Fibroblast of lung (primary cell): ENCODE measurements around the gene TTC6. TPM values are rescaled to one million over a fixed set of nuclear protein-coding genes. Genes with fewer than 3 reads are reported as not detected.

Experiments
- DNase-seq, 2 donors: peaks; one replicate each; pipeline versions ENCODE4 v3.0.0 to v3.0.0-alpha.2; 2010; ENCODE audit warnings: low read depth in 2 of 2
- H2AFZ ChIP-seq: 2 replicates; pipeline ENCODE4 v1.5.1; 2012; ENCODE audit warnings: low read length, control low read depth, inconsistent platforms
- H3K27ac ChIP-seq: 2 replicates; pipeline ENCODE4 v1.5.1; 2011; ENCODE audit warnings: low read length, control low read depth; ENCODE audit not compliant: insufficient read depth
- H3K27me3 ChIP-seq: 2 replicates; pipeline ENCODE4 v1.5.1; 2011; ENCODE audit warnings: mild to moderate bottlenecking, low read length; ENCODE audit not compliant: control insufficient read depth, insufficient read depth
- H3K36me3 ChIP-seq: 2 replicates; pipeline ENCODE4 v1.5.1; 2011; ENCODE audit warnings: low read length; ENCODE audit not compliant: control insufficient read depth, insufficient read depth
- H3K4me1 ChIP-seq: 2 replicates; pipeline ENCODE4 v1.5.1; 2011; ENCODE audit warnings: low read length; ENCODE audit not compliant: control insufficient read depth, insufficient read depth; ENCODE audit errors: extremely low read depth
- H3K4me2 ChIP-seq: 2 replicates; pipeline ENCODE4 v1.5.1; 2011; ENCODE audit warnings: low read length, control low read depth; ENCODE audit not compliant: insufficient read depth; ENCODE audit errors: extremely low read depth
- H3K4me3 ChIP-seq, 4 experiments: fragments of 200-600 bp in 1 of 4; sonication (generic) in 1 of 4; replicated peaks in 1 of 4; 2 replicates each; pipeline ENCODE4 v1.5.1; 2011 to 2016; ENCODE audit warnings: low read length in 4 of 4, low read depth in 3 of 4, mild to moderate bottlenecking in 3 of 4, control low read depth in 2 of 4, inconsistent platforms in 1 of 4, mixed read lengths in 1 of 4; ENCODE audit not compliant: insufficient read depth in 1 of 4; ENCODE audit errors: control extremely low read depth in 1 of 4
- H3K79me2 ChIP-seq: 2 replicates; pipeline ENCODE4 v1.5.1; 2012; ENCODE audit warnings: mild to moderate bottlenecking, low read length, inconsistent platforms; ENCODE audit not compliant: control insufficient read depth, insufficient read depth
- H3K9ac ChIP-seq: 2 replicates; pipeline ENCODE4 v1.5.1; 2011; ENCODE audit warnings: mild to moderate bottlenecking, low read length, control low read depth; ENCODE audit not compliant: insufficient read depth
- H3K9me3 ChIP-seq: 2 replicates; pipeline ENCODE4 v1.5.1; 2012; ENCODE audit warnings: low read depth, low read length; ENCODE audit not compliant: control insufficient read depth, insufficient read depth
- H4K20me1 ChIP-seq: 2 replicates; pipeline ENCODE4 v1.5.1; 2011; ENCODE audit warnings: low read length; ENCODE audit not compliant: control insufficient read depth, insufficient read depth; ENCODE audit errors: extremely low read depth
- CTCF ChIP-seq, 2 donors: IDR thresholded peaks in 1 of 2; conservative IDR thresholded peaks in 1 of 2; 1 replicate in 1 of 2; 2 replicates in 1 of 2; pipeline ENCODE4 v1.5.1; 2011 to 2012; ENCODE audit warnings: low read length in 2 of 2, control low read depth in 1 of 2, inconsistent platforms in 1 of 2, low read depth in 1 of 2, mild to moderate bottlenecking in 1 of 2
- EZH2 ChIP-seq: IDR thresholded peaks from 2 replicates; pipeline ENCODE4 v1.5.1; 2012; ENCODE audit warnings: low read length, control low read depth, mild to moderate bottlenecking; ENCODE audit errors: missing control alignments
- polyA plus RNA-seq, 2 donors: library from polyadenylated mRNA; depleted of rRNA in 1 of 2; stranded (reverse) in 1 of 2; unstranded in 1 of 2; fragments of >200 nt; gene quantifications; 2 replicates each; pipeline ENCODE4 v1.2.1, GENCODE V29; 2011 to 2012; ENCODE audit warnings: missing spikeins in 1 of 2
- total RNA-seq: library from RNA; depleted of rRNA; stranded (reverse); fragments of >200 nt; gene quantifications from 2 replicates; pipeline ENCODE4 v1.2.1, GENCODE V29; 2014

TTC6 gene
- total and polyA plus RNA-seq, 2 donors (not counting 1 experiment from before 2014, with no cell fraction given), result 0.17 TPM; not detected in 1

DNA sequence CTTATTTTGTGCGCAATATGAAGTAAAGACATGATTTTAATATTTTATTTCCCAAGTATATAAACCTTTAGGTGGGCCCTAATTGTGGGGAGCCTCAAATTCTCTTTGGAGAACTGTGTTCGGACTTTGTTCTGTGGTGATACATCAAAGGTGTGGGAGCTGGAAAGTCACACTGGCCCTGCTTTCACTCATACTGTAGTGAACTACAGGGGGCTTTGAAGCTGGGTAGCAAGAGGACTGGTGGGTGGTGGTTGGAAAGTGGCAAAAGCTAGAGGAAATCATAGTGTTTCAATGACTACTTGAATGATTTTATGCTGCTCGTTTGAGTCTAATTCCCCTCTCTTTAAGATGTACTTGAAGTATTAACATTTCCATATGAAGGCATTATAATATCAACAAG, 13.2 kb downstream of the TTC6 start:
- DNase-seq, result no peak
- no peaks in the 10 kb centered on the region for H3K79me2 ChIP-seq
- H3K9ac ChIP-seq, result no peak overlapping the region
- peaks cover 32% of the 10 kb centered on the region for H3K27me3 ChIP-seq
- TF ChIP-seq CTCF (conservative IDR thresholded peaks at IDR 0.05 in 1 of 2, IDR thresholded peaks at IDR 0.05 in 1 of 2; ENCODE audit: low read depth in 1 of 2, low read length in 2 of 2), result no peak
- TF ChIP-seq EZH2, result no peak
- no peak overlapping the region for H3K4me2 ChIP-seq
- H3K4me1 ChIP-seq, result no peaks in the 10 kb centered on the region
- no peak overlapping the region for H3K27ac ChIP-seq
- H4K20me1 ChIP-seq, result no peaks in the 10 kb centered on the region
- H3K36me3 ChIP-seq, result no peaks in the 10 kb centered on the region
- H3K9me3 ChIP-seq, result no peaks in the 10 kb centered on the region
- no peak overlapping the region for H2AFZ ChIP-seq
- no peak overlapping the region for H3K4me3 ChIP-seq

DNA sequence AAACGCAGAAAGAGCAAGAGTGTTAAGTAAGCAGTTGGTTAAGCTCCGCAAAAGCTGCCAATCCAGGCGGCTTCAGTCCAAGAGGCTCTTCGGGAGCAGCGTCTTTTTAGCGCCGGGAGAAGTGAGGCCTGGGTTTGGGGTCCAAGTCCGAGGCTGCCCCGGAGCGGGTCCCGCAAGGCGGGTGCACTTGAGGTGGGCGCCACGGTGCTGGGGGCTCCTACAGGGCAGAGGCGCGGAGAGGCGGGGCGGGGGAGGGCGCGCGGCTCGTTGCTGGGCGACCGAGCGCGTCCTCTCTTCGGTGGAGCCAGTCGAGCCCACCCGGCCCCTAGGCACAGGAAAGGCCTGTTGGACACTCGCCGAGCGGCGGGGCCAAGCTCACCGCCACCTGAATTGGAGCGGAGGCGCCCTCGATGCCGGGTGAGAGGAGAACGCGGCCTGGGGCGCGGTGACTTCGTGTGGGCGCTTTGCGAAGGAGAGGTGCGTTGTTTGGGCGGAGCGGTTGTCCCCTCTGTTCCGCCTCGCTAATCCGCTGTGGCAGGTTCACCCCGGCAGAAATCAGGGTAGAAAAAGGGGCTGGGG, 15.6 kb downstream of the TTC6 start:
- Histone ChIP-seq H3K9me3 (no peaks in the 10 kb centered on the region), H3K9ac (no peak overlapping the region), H3K36me3 (no peaks in the 10 kb centered on the region), H3K4me3 (peak overlapping the region in 1 of 4 experiments; percentile 14), H3K4me1 (no peaks in the 10 kb centered on the region), H4K20me1 (no peaks in the 10 kb centered on the region), H3K79me2 (no peaks in the 10 kb centered on the region), H3K27me3 (peaks cover 22% of the 10 kb centered on the region), H3K4me2 (no peak overlapping the region), H3K27ac (no peak overlapping the region), H2AFZ (no peak overlapping the region)
- TF ChIP-seq CTCF (conservative IDR thresholded peaks at IDR 0.05 in 1 of 2, IDR thresholded peaks at IDR 0.05 in 1 of 2; ENCODE audit: low read depth in 1 of 2, low read length in 2 of 2), result no peak
- TF ChIP-seq EZH2, result peak; percentile 71
- no peak for DNase-seq

GRCh38 chr14:37615582-37616289, 20.3 kb downstream of the TTC6 start:
- TF ChIP-seq CTCF (conservative IDR thresholded peaks at IDR 0.05 in 1 of 2, IDR thresholded peaks at IDR 0.05 in 1 of 2; ENCODE audit: low read depth in 1 of 2, low read length in 2 of 2) (no peak), EZH2 (no peak)
- H4K20me1 ChIP-seq, result no peaks in the 10 kb centered on the region
- H3K27ac ChIP-seq, result no peak overlapping the region
- no peaks in the 10 kb centered on the region for H3K79me2 ChIP-seq
- no peaks in the 10 kb centered on the region for H3K4me1 ChIP-seq
- H3K9ac ChIP-seq, result no peak overlapping the region
- H3K36me3 ChIP-seq, result no peaks in the 10 kb centered on the region
- no peak for DNase-seq
- H2AFZ ChIP-seq, result no peak overlapping the region
- H3K9me3 ChIP-seq, result no peaks in the 10 kb centered on the region
- H3K27me3 ChIP-seq, result peaks cover 14% of the 10 kb centered on the region
- H3K4me3 ChIP-seq, result no peak overlapping the region
- H3K4me2 ChIP-seq, result no peak overlapping the region
